HepG2 (cell line): Measurements from ENCODE around the gene SERPIND1. TPM values are rescaled to one million over a fixed set of nuclear protein-coding genes. Genes with fewer than 3 reads are reported as not detected.

Experiments
- DBP ChIP-seq: sonication (generic); formaldehyde crosslinking; IDR thresholded peaks from 2 replicates; pipeline ENCODE4 v1.4.0; 2020; ENCODE audit warnings: missing genetic modification reagents; ENCODE audit errors: not compliant biosample characterization
- ELF1 ChIP-seq: sonication (generic); formaldehyde crosslinking; IDR thresholded peaks from 2 replicates; pipeline ENCODE4 v1.4.0; 2020; ENCODE audit warnings: missing genetic modification reagents
- FOXA3 ChIP-seq: IDR thresholded peaks from 2 replicates; pipeline ENCODE4 v1.6.1; 2016; ENCODE audit warnings: missing genetic modification reagents, missing compliant biosample characterization
- JARID2 ChIP-seq: sonication (generic); formaldehyde crosslinking; IDR thresholded peaks from 2 replicates; pipeline ENCODE4 v1.8.1; 2023; ENCODE audit warnings: missing genetic modification reagents, inconsistent platforms; ENCODE audit not compliant: insufficient replicate concordance
- PHF5A ChIP-seq: IDR thresholded peaks from one replicate; pipeline ENCODE4 v1.6.1; 2018; ENCODE audit warnings: low read depth, missing genetic modification reagents; ENCODE audit not compliant: unreplicated experiment
- RARA ChIP-seq: IDR thresholded peaks from 2 replicates; pipeline ENCODE4 v1.6.1; 2016; ENCODE audit warnings: missing genetic modification reagents, missing compliant biosample characterization
- SCMH1 ChIP-seq: sonication (generic); formaldehyde crosslinking; IDR thresholded peaks from 2 replicates; pipeline ENCODE4 v1.9.0; 2021; ENCODE audit warnings: missing genetic modification reagents, mild to moderate bottlenecking, borderline replicate concordance
- THAP11 ChIP-seq: IDR thresholded peaks from 2 replicates; pipeline ENCODE4 v1.6.1; 2016; ENCODE audit warnings: missing biosample characterization, missing genetic modification reagents
- YY1 ChIP-seq: IDR thresholded peaks from 2 replicates; pipeline ENCODE4 v1.6.1; 2011; ENCODE audit warnings: low read length, low read depth, moderate library complexity, mild to moderate bottlenecking; ENCODE audit not compliant: insufficient read depth, insufficient replicate concordance
- ZBTB2 ChIP-seq: sonication (generic); formaldehyde crosslinking; IDR thresholded peaks from 2 replicates; pipeline ENCODE4 v1.8.0; 2022; ENCODE audit warnings: low read depth, missing genetic modification reagents
- ZFY ChIP-seq: sonication (generic); formaldehyde crosslinking; IDR thresholded peaks from 2 replicates; pipeline ENCODE4 v1.4.0; 2020; ENCODE audit warnings: missing genetic modification reagents
- ZNF296 ChIP-seq: sonication (generic); formaldehyde crosslinking; conservative IDR thresholded peaks from 2 replicates; pipeline ENCODE4 v1.5.0; 2020; ENCODE audit warnings: mild to moderate bottlenecking, missing genetic modification reagents
- ZNF761 ChIP-seq: sonication (generic); formaldehyde crosslinking; conservative IDR thresholded peaks from 2 replicates; pipeline ENCODE4 v1.4.0; 2020; ENCODE audit warnings: mild to moderate bottlenecking, missing genetic modification reagents
- ZUFSP ChIP-seq: sonication (generic); formaldehyde crosslinking; IDR thresholded peaks from 2 replicates; pipeline ENCODE4 v1.9.0; 2021; ENCODE audit warnings: missing genetic modification reagents, mild to moderate bottlenecking, borderline replicate concordance
- polyA plus RNA-seq, 8 experiments: library from polyadenylated mRNA; depleted of rRNA in 3 of 8; stranded (reverse) in 7 of 8; unstranded in 1 of 8; fragments of >200 nt; fragmentation: Illumina TruSeq in 4 of 8; extraction: Trizol in 4 of 8; gene quantifications; 2 replicates each; pipeline versions ENCODE4 v1.2.1 to v1.2.3, GENCODE V29; 2011 to 2016; ENCODE audit warnings: low read depth in 4 of 8, missing spikeins in 1 of 8, mixed read lengths in 1 of 8; ENCODE audit not compliant: insufficient read depth in 1 of 8
- total RNA-seq, 5 experiments: library from RNA; depleted of rRNA; stranded (reverse); fragments of >200 nt; fragmentation: Illumina TruSeq; extraction: Trizol; gene quantifications; 2 replicates each; pipeline ENCODE4 v1.2.3, GENCODE V29; 2016; ENCODE audit warnings: low read depth in 1 of 5
- TF ChIP-seq, protein P1 (sequence below): IDR thresholded peaks from 2 replicates; pipeline ENCODE4 v1.6.1; 2012; ENCODE audit warnings: low read depth, low read length, improper control_type of control experiment
- TF ChIP-seq, protein P2 (sequence below): sonication (generic); formaldehyde crosslinking; IDR thresholded peaks from 2 replicates; pipeline ENCODE4 v1.5.0; 2020; ENCODE audit warnings: missing genetic modification reagents, mild to moderate bottlenecking, borderline replicate concordance
- TF ChIP-seq, protein P3 (sequence below): sonication (generic); formaldehyde crosslinking; IDR thresholded peaks from 2 replicates; pipeline ENCODE4 v1.4.0; 2020; ENCODE audit warnings: missing genetic modification reagents

The SERPIND1 gene
- total and polyA plus RNA-seq, 2 of the 13 experiments (the other 11 are each of a cell fraction or from before 2014, with no cell fraction given), result 111 to 350 TPM

DNA sequence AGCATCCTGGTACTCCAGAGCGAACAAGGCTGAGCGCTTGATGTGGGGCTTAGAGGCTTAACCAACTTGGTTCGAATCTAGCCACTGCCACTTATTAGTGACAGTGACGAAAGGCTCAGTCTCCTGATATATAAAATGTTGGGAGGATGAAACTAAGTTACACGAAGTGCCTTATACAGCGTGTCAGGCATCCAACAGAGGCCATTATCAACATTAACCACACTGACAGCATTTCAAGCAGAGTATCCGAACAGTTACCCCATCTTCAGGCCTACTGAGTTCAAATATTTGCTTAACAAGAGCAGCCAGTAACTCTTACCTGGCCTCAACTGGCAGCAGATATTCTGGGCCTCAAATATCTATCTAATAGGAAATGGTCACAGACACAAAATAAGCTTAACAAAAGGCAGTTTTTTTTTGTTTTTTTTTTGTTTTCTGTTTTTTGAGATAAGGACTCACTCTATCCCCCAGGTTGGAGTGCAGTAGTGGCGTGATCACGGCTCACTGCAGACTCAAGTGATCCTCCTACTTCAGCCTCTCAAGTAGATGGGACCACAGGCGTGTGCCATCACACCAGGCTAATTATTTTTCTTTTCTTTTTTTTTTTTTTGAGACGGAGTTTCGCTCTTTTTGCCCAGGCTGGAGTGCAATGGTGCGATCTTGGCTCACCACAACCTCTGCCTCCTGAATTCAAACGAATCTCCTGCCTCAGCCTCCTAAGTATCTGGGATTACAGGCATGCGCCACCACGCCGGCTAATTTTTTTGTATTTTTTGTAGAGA is 2.9 kb downstream of the SERPIND1 start (continued):
- peak; percentile 82 for TF ChIP-seq FOXA3 (CRISPR knock-in tag)
- TF ChIP-seq ZFY (CRISPR knock-in tag), result peak; percentile 65
- peak; percentile 57 for TF ChIP-seq THAP11 (CRISPR knock-in tag)
- no peak for TF ChIP-seq ZNF296
- TF ChIP-seq YY1, result no peak
- TF ChIP-seq JARID2, result no peak
- no peak for TF ChIP-seq PHF5A (CRISPR knock-in tag)
- peak; percentile 36; the same call in 1 of the 2 replicates for TF ChIP-seq RARA
- TF ChIP-seq, protein P1, sequence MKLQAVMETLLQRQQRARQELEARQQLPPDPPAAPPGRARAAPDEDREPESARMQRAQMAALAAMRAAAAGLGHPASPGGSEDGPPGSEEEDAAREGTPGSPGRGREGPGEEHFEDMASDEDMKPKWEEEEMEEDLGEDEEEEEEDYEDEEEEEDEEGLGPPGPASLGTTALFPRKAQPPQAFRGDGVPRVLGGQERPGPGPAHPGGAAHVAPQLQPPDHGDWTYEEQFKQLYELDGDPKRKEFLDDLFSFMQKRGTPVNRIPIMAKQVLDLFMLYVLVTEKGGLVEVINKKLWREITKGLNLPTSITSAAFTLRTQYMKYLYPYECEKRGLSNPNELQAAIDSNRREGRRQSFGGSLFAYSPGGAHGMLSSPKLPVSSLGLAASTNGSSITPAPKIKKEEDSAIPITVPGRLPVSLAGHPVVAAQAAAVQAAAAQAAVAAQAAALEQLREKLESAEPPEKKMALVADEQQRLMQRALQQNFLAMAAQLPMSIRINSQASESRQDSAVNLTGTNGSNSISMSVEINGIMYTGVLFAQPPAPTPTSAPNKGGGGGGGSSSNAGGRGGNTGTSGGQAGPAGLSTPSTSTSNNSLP, result peak; percentile 23; the same call in 1 of the 2 replicates
- no peak for TF ChIP-seq ELF1 (CRISPR knock-in tag)
- TF ChIP-seq ZUFSP (CRISPR knock-in tag), result no peak
- TF ChIP-seq, protein P2, sequence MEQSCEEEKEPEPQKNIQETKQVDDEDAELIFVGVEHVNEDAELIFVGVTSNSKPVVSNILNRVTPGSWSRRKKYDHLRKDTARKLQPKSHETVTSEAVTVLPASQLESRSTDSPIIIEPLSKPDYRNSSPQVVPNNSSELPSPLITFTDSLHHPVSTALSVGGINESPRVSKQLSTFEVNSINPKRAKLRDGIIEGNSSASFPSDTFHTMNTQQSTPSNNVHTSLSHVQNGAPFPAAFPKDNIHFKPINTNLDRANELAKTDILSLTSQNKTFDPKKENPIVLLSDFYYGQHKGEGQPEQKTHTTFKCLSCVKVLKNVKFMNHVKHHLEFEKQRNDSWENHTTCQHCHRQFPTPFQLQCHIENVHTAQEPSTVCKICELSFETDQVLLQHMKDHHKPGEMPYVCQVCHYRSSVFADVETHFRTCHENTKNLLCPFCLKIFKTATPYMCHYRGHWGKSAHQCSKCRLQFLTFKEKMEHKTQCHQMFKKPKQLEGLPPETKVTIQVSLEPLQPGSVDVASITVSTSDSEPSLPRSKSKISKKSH (CRISPR knock-in tag), result no peak
- no peak for TF ChIP-seq SCMH1
- TF ChIP-seq, protein P3, sequence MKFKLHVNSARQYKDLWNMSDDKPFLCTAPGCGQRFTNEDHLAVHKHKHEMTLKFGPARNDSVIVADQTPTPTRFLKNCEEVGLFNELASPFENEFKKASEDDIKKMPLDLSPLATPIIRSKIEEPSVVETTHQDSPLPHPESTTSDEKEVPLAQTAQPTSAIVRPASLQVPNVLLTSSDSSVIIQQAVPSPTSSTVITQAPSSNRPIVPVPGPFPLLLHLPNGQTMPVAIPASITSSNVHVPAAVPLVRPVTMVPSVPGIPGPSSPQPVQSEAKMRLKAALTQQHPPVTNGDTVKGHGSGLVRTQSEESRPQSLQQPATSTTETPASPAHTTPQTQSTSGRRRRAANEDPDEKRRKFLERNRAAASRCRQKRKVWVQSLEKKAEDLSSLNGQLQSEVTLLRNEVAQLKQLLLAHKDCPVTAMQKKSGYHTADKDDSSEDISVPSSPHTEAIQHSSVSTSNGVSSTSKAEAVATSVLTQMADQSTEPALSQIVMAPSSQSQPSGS (CRISPR knock-in tag), result peak; percentile 53; the same call in 1 of the 2 replicates
- no peak for TF ChIP-seq ZNF761 (CRISPR knock-in tag)
- TF ChIP-seq DBP (CRISPR knock-in tag), result no peak
- no peak for TF ChIP-seq ZBTB2 (CRISPR knock-in tag)
